ENCODE results near the gene GABRG3.

The GABRG3 gene

DNA sequence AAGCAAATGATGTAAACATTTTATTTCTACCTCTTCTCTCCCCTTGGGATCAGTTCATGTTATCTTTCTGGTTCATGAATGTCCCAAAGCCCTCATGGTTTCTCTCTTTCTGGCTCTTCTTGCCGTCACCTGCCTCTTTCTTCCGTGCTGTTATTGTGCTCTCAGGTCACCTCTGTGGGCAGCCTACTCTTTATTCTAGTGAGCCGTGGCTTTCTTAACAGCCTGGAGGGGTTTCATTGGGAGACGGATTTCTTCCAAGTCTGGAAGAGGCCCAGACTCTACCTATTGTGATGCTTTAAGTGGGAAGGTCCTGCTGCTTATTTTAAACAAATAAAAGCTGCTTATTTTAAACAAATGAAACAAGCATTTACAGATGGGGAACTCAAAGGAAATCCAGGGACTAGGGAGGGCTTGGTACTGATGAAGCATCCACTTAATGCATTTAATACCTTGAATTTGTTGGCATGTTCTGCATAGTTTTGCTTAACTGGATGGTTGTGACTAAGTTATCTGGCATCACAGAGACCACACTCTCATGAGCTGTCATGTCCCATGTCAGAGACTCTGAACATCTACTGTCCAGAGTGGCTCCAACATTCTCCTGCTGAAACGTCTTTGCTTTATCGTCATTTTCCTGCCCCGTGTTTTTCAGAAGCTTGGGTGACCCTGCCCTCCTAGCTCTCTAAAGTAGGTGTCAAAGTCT is 443.3 kb downstream of the GABRG3 start:
- no peak for DNase-seq (ENCODE audit: low spot score)

DNA sequence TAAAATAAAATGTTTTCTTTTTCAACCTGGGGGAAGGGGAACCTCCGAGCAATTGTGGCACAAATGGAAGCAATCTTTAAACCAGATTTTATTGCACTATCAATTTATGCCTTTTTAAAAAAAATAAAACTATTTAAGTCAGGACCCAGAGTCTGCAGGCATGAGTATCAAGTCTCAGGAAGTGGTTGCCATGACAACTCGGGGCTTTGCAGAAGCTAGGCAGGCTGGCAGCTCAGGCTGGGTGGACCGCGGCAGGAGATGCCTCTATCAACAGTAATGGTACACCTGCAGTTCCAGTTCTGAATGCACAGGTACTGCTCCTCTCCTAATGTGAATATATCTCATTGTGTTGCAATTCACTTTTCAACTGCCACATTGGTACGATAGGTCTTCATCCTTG is 447.7 kb downstream of the GABRG3 start:
- DNase-seq (ENCODE audit: low spot score) = peak; percentile 62

DNA sequence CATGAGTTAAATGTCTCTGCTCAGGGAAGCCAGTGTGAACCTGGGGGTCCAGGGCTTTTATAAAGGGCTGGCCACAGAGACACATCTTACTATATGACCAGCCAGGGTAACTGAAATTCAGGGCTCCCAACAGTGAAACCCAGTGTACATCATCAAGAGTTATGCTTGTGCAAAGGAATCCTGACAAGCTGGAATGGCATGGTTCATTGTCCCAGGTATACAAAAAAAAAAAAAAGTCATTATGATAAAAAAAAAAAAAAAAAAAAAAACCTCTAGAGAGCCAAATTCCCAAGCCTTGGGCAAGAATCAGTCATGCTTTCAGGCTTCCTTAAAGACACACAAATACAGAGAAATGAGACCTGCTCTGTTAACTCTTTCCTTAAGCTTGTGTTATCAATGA is 452.0 kb downstream of the GABRG3 start:
- no peak for DNase-seq (ENCODE audit: low spot score)

GRCh38 chr15:27426805-27427204 is 455.8 kb downstream of the GABRG3 start:
- no peak for DNase-seq (ENCODE audit: low spot score)

GRCh38 chr15:27427276-27427675 is 456.3 kb downstream of the GABRG3 start:
- DNase-seq (ENCODE audit: low spot score) = no peak

- DNase-seq (ENCODE audit: low spot score) = no peak
These were observed 457.2 kb downstream of the GABRG3 start for GRCh38 chr15:27428151-27428550.

DNA sequence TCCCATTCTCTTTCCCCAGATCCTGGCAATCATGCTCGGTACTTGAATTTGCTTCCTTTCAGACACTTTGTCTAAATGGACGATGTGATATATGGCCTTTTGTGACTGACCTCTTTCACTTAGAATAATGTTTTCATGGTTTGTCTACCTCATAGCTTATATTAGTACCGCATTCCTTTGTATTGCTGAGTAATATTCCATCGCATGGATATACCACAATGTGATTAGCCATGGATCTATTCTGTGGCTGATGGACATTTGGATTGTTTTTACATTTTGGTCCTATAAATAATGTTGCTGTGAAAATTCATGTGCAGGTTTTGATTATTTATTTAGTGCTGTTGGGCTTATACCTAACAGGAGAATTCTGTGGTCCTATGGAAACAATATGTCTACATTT is 458.6 kb downstream of the GABRG3 start:
- DNase-seq (ENCODE audit: low spot score) = no peak

GRCh38 chr15:27433604-27434003 is 462.6 kb downstream of the GABRG3 start:
- no peak for DNase-seq (ENCODE audit: low spot score)

GRCh38 chr15:27438403-27439375 is 467.7 kb downstream of the GABRG3 start:
- DNase-seq (ENCODE audit: low spot score) = no peak

DNA sequence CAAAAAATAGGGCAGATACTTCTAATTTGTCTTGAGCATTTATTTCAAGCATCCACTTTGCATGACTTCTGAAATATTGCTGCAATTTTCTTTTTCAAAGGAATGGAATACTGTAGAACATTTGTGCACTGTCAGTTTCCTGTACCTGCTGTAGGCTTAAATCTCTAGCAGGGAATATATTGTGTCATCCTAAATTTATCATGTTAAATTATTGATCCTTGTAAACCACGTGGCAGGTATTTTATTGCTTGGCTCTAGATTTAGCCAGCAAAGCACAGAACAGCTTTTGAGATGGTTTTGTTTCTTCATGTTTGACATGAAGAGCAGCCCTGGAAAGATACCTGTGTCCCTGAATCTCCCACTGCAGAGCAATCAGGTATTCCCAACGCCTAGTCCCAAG is 470.1 kb downstream of the GABRG3 start:
- no peak for DNase-seq (ENCODE audit: low spot score)

DNA sequence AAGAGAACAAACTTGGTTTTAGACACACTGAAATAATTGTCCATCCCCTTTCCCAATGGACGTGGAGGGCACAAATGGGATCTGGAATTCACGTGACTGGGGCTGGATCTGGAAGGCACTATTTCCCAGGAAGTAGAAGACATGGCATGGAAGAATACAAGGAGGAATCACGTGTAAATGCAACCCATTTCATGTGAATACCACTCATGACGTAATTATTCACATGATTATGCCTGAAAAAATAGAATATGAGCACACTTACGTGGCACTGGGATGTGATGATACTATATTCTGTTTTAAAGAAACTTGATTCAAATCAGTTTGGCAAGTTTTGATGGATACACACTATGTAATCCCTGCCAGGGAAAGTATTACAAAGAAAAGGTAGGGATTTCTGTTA is 477.3 kb downstream of the GABRG3 start:
- no peak for DNase-seq (ENCODE audit: low spot score)

DNA sequence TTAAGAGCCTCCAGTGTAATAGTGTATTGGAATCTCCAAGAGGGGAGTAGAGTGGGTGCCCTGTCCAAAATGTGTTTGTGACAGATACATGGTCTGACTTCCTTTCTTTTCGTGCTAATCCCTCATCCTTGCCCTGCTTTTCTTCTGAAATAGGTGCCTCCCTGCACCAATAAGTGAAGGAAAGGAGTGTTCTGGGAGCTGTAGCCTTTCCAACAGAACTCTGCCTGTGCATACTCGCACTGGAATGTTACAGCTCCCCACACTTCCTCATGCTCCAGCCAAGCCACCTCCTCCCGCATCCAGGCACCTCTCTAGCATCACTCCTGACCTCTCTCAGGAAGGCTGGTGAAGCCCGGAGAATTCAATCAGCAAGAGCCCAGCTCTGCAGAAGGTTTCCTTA is 478.0 kb downstream of the GABRG3 start:
- no peak for DNase-seq (ENCODE audit: low spot score)

DNA sequence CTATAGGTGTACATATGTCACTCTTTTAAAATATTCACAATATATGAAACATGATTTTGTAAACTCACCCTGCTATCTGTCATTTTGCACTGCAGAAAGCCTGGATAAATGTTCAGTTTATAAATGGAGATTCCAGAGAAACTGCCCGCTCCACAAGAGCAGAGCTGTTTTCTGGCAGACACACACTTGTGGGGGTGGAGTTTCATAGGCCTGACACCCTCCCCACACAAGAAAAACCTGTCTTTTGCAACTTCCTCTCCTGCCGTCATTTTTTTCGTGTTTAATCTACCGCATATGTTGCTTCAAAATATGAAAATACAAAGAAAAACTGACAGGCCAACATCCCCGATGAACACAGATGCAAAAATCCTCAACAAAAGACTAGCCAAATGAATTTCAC is 479.0 kb downstream of the GABRG3 start:
- no peak for DNase-seq (ENCODE audit: low spot score)

DNA sequence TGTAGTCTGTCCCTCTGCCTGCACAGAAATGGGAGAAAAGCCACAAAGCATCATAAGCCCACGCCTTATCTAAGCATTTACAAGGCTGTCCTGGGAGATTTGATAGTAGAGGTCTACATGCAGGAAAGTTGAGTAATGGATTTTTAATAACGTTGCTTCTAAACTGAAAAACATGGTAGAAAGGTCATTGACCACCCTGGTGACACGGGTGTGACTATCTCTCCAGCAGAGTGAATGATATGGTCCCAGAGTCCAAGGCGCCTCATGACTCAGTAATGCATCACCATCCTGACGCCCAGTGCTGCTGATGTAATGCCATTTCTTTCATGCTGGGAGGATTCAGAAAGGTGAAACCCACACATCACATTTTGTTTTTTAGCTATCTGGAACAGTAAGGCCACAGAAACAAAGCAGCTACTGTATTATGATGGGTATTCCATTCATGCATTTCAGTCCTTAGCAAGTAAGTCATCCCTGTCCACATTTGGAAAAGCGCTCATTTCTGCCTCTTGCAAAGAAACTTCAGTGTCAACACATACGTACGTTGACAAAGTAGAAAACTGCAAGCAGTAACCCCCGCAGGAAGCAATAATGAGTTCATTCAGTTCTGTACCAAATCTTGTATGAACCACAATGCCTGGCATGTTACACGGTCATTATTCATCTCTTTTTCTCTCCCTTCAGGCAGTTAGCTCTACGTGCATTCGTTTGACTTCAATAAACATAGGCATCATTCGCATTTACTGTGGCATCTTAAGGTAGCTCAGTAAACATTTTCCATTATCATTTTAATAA is 483.5 kb downstream of the GABRG3 start:
- no peak for DNase-seq (ENCODE audit: low spot score)

- no peak for DNase-seq (ENCODE audit: low spot score)
These were observed 485.8 kb downstream of the GABRG3 start for GRCh38 chr15:27456807-27457206.

- DNase-seq (ENCODE audit: low spot score) = no peak
These were observed 486.8 kb downstream of the GABRG3 start for GRCh38 chr15:27457766-27458165.

- no peak for DNase-seq (ENCODE audit: low spot score)
These were observed 487.5 kb downstream of the GABRG3 start for GRCh38 chr15:27458345-27459084.

DNA sequence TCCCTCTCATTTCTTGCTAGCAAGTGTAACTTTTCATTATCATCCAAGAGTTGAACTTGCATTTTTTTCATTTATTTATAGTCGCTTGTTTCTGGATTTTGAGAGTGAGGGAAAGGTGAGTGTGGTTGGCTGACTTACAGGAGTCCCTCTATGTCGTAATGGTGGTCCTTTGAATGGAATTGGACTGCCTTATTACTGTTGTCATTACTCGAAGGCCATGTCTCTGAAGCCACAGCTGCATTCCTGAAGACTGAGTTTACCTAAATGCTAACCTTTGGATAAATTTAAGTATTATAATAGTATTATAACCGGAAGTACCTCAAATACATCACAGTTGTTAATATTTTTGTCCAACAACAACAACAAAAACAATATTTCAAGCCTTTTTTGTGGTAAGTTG is 488.9 kb downstream of the GABRG3 start:
- no peak for DNase-seq (ENCODE audit: low spot score)

DNA sequence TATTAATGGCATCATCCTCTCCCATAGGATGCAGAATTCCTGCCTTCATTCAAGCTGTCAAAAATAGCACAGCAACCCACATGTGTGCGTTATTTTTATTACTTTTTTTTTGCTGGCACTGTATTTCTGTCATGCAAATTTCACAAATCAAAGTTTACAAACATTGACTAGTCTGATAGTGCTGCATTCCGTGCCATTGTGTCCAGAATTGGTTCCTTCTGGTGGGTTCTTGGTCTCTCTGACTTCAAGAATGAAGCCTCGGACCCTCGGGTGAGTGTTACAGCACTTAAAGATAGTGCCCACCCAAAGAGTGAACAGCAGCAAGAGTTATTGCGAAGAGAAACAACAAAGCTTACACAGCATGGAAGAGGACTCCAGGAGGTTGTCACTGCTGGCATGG is 490.2 kb downstream of the GABRG3 start:
- DNase-seq (ENCODE audit: low spot score) = no peak

GRCh38 chr15:27463525-27464088 is 492.6 kb downstream of the GABRG3 start:
- no peak for DNase-seq (ENCODE audit: low spot score)

DNA sequence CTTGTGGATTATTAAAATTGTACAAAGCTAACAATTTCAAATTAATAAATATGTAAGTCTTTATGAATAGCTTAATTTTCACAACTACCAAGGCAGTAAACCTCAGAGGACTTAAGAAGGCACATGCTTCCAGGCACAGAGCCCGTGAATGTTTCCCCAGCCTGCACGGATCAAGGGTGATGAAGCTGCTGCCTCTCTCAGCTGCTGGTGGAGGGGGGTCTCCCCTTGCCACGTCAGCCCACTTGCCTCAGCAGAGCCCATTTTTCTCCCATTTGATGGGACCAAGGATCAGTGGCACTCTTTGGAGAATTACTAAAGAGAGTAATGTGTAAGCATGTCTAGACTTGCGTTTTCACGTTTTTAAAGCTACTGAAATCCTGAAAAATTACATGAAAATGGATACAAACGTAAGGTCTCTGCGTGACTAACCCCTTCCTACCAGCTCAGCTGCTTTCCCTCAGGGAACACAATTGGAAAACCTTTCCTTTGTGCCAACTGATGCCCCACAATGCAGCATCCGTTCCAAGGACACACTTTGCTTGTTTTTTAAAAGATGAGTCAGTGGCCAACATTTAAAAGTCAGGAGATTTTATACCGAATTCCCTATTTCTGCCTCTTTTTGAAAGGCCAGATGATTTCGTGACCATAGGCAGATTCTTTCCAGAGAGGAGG is 494.1 kb downstream of the GABRG3 start:
- no peak for DNase-seq (ENCODE audit: low spot score)
